Loucy (cell line): ENCODE data around the gene HELT.
"Not testable (repeated sequence)": the region's sequence is repeated elsewhere in the genome, so short reads cannot be mapped to it uniquely, and the experiment has no call there.

Experiments
- CTCF ChIP-seq: fragments of 200-600 bp; sonication (generic); conservative IDR thresholded peaks from 2 replicates; pipeline ENCODE4 v1.5.1; 2014; ENCODE audit warnings: mild to moderate bottlenecking, antibody characterized with exemption, low read length
- EZH2phosphoT487 ChIP-seq: fragments of 200-600 bp; IDR thresholded peaks from 2 replicates; pipeline ENCODE4 v1.6.1; 2018; ENCODE audit warnings: antibody characterized with exemption, mild to moderate bottlenecking, moderate library complexity, borderline replicate concordance

DNA sequence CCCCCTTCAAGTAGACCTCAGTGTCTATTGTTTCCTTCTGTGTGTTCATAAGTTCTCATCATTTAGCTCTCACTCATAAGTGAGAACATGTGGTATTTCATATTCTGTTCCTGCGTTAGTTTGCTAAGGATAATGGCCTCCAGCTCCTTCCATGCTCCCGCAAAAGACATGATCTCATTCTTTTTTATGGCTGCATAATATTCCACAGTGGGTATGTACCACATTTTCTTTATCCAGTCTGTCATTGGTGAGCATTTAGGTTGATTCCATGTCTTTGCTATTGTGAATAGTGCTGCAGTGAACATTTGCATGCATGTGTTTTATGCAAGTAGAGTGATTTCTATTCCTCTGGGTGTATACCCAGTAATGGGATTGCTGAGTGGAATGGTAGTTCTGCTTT lies 41.9 kb upstream of the HELT start:
- TF ChIP-seq CTCF, EZH2phosphoT487: not testable (repeated sequence)
